ENCODE measurements around the gene VDR.

- TF ChIP-seq POU2F2 (IDR thresholded peaks at IDR 0.05; ENCODE audit: low read depth, low read length) = no peak
- no peak for TF ChIP-seq POLR2A (IDR thresholded peaks at IDR 0.05; ENCODE audit: low read depth, low read length)
- no peak for TF ChIP-seq POLR2AphosphoS5 (IDR thresholded peaks at IDR 0.05; ENCODE audit: low read depth, low read length)
- TF ChIP-seq TAF1 (IDR thresholded peaks at IDR 0.05; ENCODE audit: low read depth, low read length) = no peak
- TF ChIP-seq PAX5 (IDR thresholded peaks at IDR 0.05; ENCODE audit: insufficient read depth, low read length, severe bottlenecking) = no peak
Observed at GRCh38 chr12:47867495-47867941, 37.3 kb downstream of the VDR start.
